Stimulated activated CD8-positive, alpha-beta memory T cell treated with anti-CD3 and anti-CD28 coated beads, Interleukin-4, amount 100 ng/mL, for 4 hours (primary cell): ENCODE results near the gene RTN4.
"Not testable (repeated sequence)": the region's sequence is repeated elsewhere in the genome, so short reads cannot be mapped to it uniquely, and the experiment has no call there.

ENCODE experiments used
- DNase-seq, 2 donors: peaks; one replicate each; pipeline ENCODE4 v3.0.0-alpha.2; 2020; ENCODE audit warnings: low read depth in 2 of 2, low spot score in 1 of 2

Gene RTN4

GRCh38 chr2:55010915-55011314 is 39.3 kb downstream of the RTN4 start:
- DNase-seq, result no peak

- no peak for DNase-seq
Measured at GRCh38 chr2:55010149-55010591, 40.1 kb downstream of the RTN4 start.

GRCh38 chr2:55009277-55010060 is 40.8 kb downstream of the RTN4 start:
- DNase-seq, result no peak

- no peak for DNase-seq
Measured at GRCh38 chr2:55006306-55006705, 43.9 kb downstream of the RTN4 start.

GRCh38 chr2:55003706-55004639 is 46.3 kb downstream of the RTN4 start:
- no peak for DNase-seq

- no peak for DNase-seq
Measured at GRCh38 chr2:55001716-55002115, 48.5 kb downstream of the RTN4 start.

GRCh38 chr2:55000341-55000740 is 49.9 kb downstream of the RTN4 start:
- no peak for DNase-seq

GRCh38 chr2:54999182-54999581 is 51.1 kb downstream of the RTN4 start:
- no peak for DNase-seq

- no peak for DNase-seq
Measured at GRCh38 chr2:54997826-54998225, 52.4 kb downstream of the RTN4 start.

- DNase-seq, result no peak
Measured at GRCh38 chr2:54995553-54995952, 54.7 kb downstream of the RTN4 start.

- not testable (repeated sequence) for DNase-seq
Measured at GRCh38 chr2:54990694-54991093, 59.6 kb downstream of the RTN4 start.

GRCh38 chr2:54988612-54989011 is 61.6 kb downstream of the RTN4 start:
- DNase-seq, result no peak

GRCh38 chr2:54986264-54986663 is 64.0 kb downstream of the RTN4 start:
- DNase-seq, result no peak

GRCh38 chr2:54984476-54984875 is 65.8 kb downstream of the RTN4 start:
- DNase-seq, result no peak

- no peak for DNase-seq
Measured at GRCh38 chr2:54983345-54984220, 66.7 kb downstream of the RTN4 start.

- no peak for DNase-seq
Measured at GRCh38 chr2:54981385-54981784, 68.9 kb downstream of the RTN4 start.

GRCh38 chr2:54979321-54980044 is 70.8 kb downstream of the RTN4 start:
- no peak for DNase-seq

GRCh38 chr2:54977149-54977548 is 73.1 kb downstream of the RTN4 start:
- no peak for DNase-seq

GRCh38 chr2:54975598-54976492 is 74.4 kb downstream of the RTN4 start:
- no peak for DNase-seq
